IgD-negative memory B cell (primary cell): ENCODE results near the gene CASK. TPM values are rescaled to one million over a fixed set of nuclear protein-coding genes. Genes with fewer than 3 reads are reported as not detected.
A peak's percentile ranks its signal among the peaks of the same experiment; 100 is the strongest.
"Not testable (repeated sequence)": the region's sequence is repeated elsewhere in the genome, so short reads cannot be mapped to it uniquely, and the experiment has no call there.

ENCODE experiments used
- H3K27ac Mint-ChIP-seq, 3 donors: one replicate each; pipeline ENCODE4 v1.8.0; 2020 to 2022; ENCODE audit warnings: mild to moderate bottlenecking in 3 of 3, mixed read lengths in 3 of 3, moderate library complexity in 1 of 3
- H3K27me3 Mint-ChIP-seq: one replicate; pipeline ENCODE4 v1.8.0; 2021; ENCODE audit warnings: mixed read lengths
- H3K36me3 Mint-ChIP-seq: one replicate; pipeline ENCODE4 v1.8.0; 2020; ENCODE audit warnings: mild to moderate bottlenecking, mixed read lengths
- H3K4me1 Mint-ChIP-seq, 3 donors: one replicate each; pipeline ENCODE4 v1.8.0; 2020 to 2022; ENCODE audit warnings: mixed read lengths in 3 of 3, mild to moderate bottlenecking in 1 of 3
- H3K4me3 Mint-ChIP-seq, 4 donors: one replicate each; pipeline ENCODE4 v1.8.0; 2020 to 2022; ENCODE audit warnings: mild to moderate bottlenecking in 4 of 4, mixed read lengths in 4 of 4, moderate library complexity in 3 of 4
- H3K9me3 Mint-ChIP-seq, 3 donors: one replicate each; pipeline ENCODE4 v1.8.0; 2020 to 2021; ENCODE audit warnings: mixed read lengths in 3 of 3, mild to moderate bottlenecking in 1 of 3
- polyA plus RNA-seq: library from polyadenylated mRNA; unstranded; fragments of 300-500 nt; fragmentation: Illumina TruSeq; gene quantifications from one replicate; pipeline ENCODE4 v1.2.3, GENCODE V29; 2021

The CASK gene
- polyA plus RNA-seq, 1 donor from 2014 or later: 4.3 TPM

- H3K4me3 Mint-ChIP-seq: peak overlapping the region in 1 of 4 donors; percentile 1
- H3K9me3 Mint-ChIP-seq: no peaks in the 10 kb centered on the region
- no peaks in the 10 kb centered on the region for H3K36me3 Mint-ChIP-seq
- peaks cover 25 to 39% (median 28%) of the 10 kb centered on the region in 3 donors for H3K4me1 Mint-ChIP-seq
- peak overlapping the region in 1 of 3 donors; percentile 17 for H3K27ac Mint-ChIP-seq
- peaks cover 2% of the 10 kb centered on the region for H3K27me3 Mint-ChIP-seq
Measured at GRCh38 chrX:41692162-41692749, 231.1 kb downstream of the CASK start.

GRCh38 chrX:41689711-41690110 is 233.6 kb downstream of the CASK start:
- peaks cover 2% of the 10 kb centered on the region for H3K27me3 Mint-ChIP-seq
- H3K4me1 Mint-ChIP-seq: peaks cover 33 to 53% (median 36%) of the 10 kb centered on the region in 3 donors
- no peak overlapping the region for H3K4me3 Mint-ChIP-seq

GRCh38 chrX:41688835-41689234 is 234.5 kb downstream of the CASK start, which contains the start of gene GPR34:
TSS of gene GPR34 (plus strand) at chrX:41688973. CDS start at chrX:41695634, 6,661 bp downstream.
- Mint-ChIP-seq H3K36me3 (no peaks in the 10 kb centered on the region), H3K9me3 (no peaks in the 10 kb centered on the region), H3K27me3 (peaks cover 6% of the 10 kb centered on the region), H3K4me3 (peak within 1 kb of the TSS in 2 of 4 donors; percentile 63 to 73), H3K4me1 (peaks cover 31 to 55% (median 36%) of the 10 kb centered on the region in 3 donors), H3K27ac (no peak within 1 kb of the TSS)

More at GRCh38 chrX:41689711-41690110, 233.6 kb downstream of the CASK start:
- Mint-ChIP-seq H3K36me3 (no peaks in the 10 kb centered on the region), H3K27ac (no peak overlapping the region), H3K9me3 (no peaks in the 10 kb centered on the region)

GRCh38 chrX:41688156-41688555 is 235.2 kb downstream of the CASK start:
- H3K36me3 Mint-ChIP-seq: no peaks in the 10 kb centered on the region
- no peaks in the 10 kb centered on the region for H3K9me3 Mint-ChIP-seq
- H3K27ac Mint-ChIP-seq: no peak overlapping the region
- peaks cover 26 to 53% (median 32%) of the 10 kb centered on the region in 3 donors for H3K4me1 Mint-ChIP-seq
- H3K4me3 Mint-ChIP-seq: no peak overlapping the region
- H3K27me3 Mint-ChIP-seq: peaks cover 5% of the 10 kb centered on the region

- no peaks in the 10 kb centered on the region for H3K9me3 Mint-ChIP-seq
- no peak overlapping the region for H3K27ac Mint-ChIP-seq
- peaks cover 15 to 39% (median 26%) of the 10 kb centered on the region in 3 donors for H3K4me1 Mint-ChIP-seq
- H3K27me3 Mint-ChIP-seq: peaks cover 5% of the 10 kb centered on the region
- no peaks in the 10 kb centered on the region for H3K36me3 Mint-ChIP-seq
- no peak overlapping the region for H3K4me3 Mint-ChIP-seq
Measured at GRCh38 chrX:41686788-41687187, 236.6 kb downstream of the CASK start.

GRCh38 chrX:41684940-41685339 is 238.4 kb downstream of the CASK start:
- Mint-ChIP-seq H3K4me1 (peaks cover 15 to 34% (median 22%) of the 10 kb centered on the region in 3 donors), H3K36me3 (no peaks in the 10 kb centered on the region), H3K27me3 (peaks cover 5% of the 10 kb centered on the region), H3K27ac (no peak overlapping the region), H3K9me3 (no peaks in the 10 kb centered on the region), H3K4me3 (no peak overlapping the region)

GRCh38 chrX:41684138-41684537 is 239.2 kb downstream of the CASK start:
- no peaks in the 10 kb centered on the region for H3K36me3 Mint-ChIP-seq
- peaks cover 5% of the 10 kb centered on the region for H3K27me3 Mint-ChIP-seq
- H3K9me3 Mint-ChIP-seq: no peaks in the 10 kb centered on the region
- H3K4me1 Mint-ChIP-seq: peaks cover 15 to 34% (median 22%) of the 10 kb centered on the region in 3 donors
- no peak overlapping the region for H3K4me3 Mint-ChIP-seq
- no peak overlapping the region for H3K27ac Mint-ChIP-seq

- peak overlapping the region in 1 of 3 donors; percentile 9 for H3K27ac Mint-ChIP-seq
- peaks cover 6% of the 10 kb centered on the region for H3K36me3 Mint-ChIP-seq
- H3K4me1 Mint-ChIP-seq: peaks cover 4 to 8% (median 8%) of the 10 kb centered on the region in 3 donors
- no peaks in the 10 kb centered on the region for H3K27me3 Mint-ChIP-seq
- H3K4me3 Mint-ChIP-seq: peak overlapping the region in 1 of 4 donors; percentile 59
- H3K9me3 Mint-ChIP-seq: no peaks in the 10 kb centered on the region
Measured at GRCh38 chrX:41677183-41678060, 245.9 kb downstream of the CASK start.

GRCh38 chrX:41676361-41676760 is 247.0 kb downstream of the CASK start:
- not testable (repeated sequence) for H3K4me3 Mint-ChIP-seq, H3K27ac Mint-ChIP-seq, H3K9me3 Mint-ChIP-seq, H3K27me3 Mint-ChIP-seq, H3K36me3 Mint-ChIP-seq, H3K4me1 Mint-ChIP-seq

GRCh38 chrX:41672643-41673042 is 250.7 kb downstream of the CASK start:
- H3K36me3 Mint-ChIP-seq: peaks cover 10% of the 10 kb centered on the region
- H3K9me3 Mint-ChIP-seq: no peaks in the 10 kb centered on the region

GRCh38 chrX:41671082-41671481 is 252.3 kb downstream of the CASK start:
- no peaks in the 10 kb centered on the region for H3K27me3 Mint-ChIP-seq
- H3K9me3 Mint-ChIP-seq: no peaks in the 10 kb centered on the region
- H3K4me1 Mint-ChIP-seq: peaks cover 0 to 6% (median 4%) of the 10 kb centered on the region in 3 donors
- H3K27ac Mint-ChIP-seq: peak overlapping the region in 1 of 3 donors; percentile 48
- peaks cover 5% of the 10 kb centered on the region for H3K36me3 Mint-ChIP-seq
- H3K4me3 Mint-ChIP-seq: no peak overlapping the region

More at GRCh38 chrX:41672643-41673042, 250.7 kb downstream of the CASK start:
- Mint-ChIP-seq H3K27me3 (no peaks in the 10 kb centered on the region), H3K4me3 (no peak overlapping the region), H3K27ac (no peak overlapping the region), H3K4me1 (peaks cover 0 to 7% (median 4%) of the 10 kb centered on the region in 3 donors)

GRCh38 chrX:41670112-41670511 is 253.2 kb downstream of the CASK start:
- H3K27ac Mint-ChIP-seq: peak overlapping the region in 1 of 3 donors; percentile 1
- peaks cover 0 to 6% (median 4%) of the 10 kb centered on the region in 3 donors for H3K4me1 Mint-ChIP-seq
- peaks cover 6% of the 10 kb centered on the region for H3K36me3 Mint-ChIP-seq
- H3K9me3 Mint-ChIP-seq: no peaks in the 10 kb centered on the region
- H3K27me3 Mint-ChIP-seq: no peaks in the 10 kb centered on the region
- no peak overlapping the region for H3K4me3 Mint-ChIP-seq

- H3K36me3 Mint-ChIP-seq: peaks cover 7% of the 10 kb centered on the region
- H3K4me3 Mint-ChIP-seq: no peak overlapping the region
- peak overlapping the region in 1 of 3 donors; percentile 13 for H3K27ac Mint-ChIP-seq
Measured at GRCh38 chrX:41667631-41668030, 255.7 kb downstream of the CASK start.

GRCh38 chrX:41666251-41666650 is 257.1 kb downstream of the CASK start:
- Mint-ChIP-seq H3K4me1 (peaks cover 0 to 7% (median 4%) of the 10 kb centered on the region in 3 donors), H3K9me3 (no peaks in the 10 kb centered on the region), H3K4me3 (no peak overlapping the region), H3K27me3 (no peaks in the 10 kb centered on the region), H3K36me3 (peaks cover 7% of the 10 kb centered on the region), H3K27ac (no peak overlapping the region)

More at GRCh38 chrX:41667631-41668030, 255.7 kb downstream of the CASK start:
- H3K9me3 Mint-ChIP-seq: no peaks in the 10 kb centered on the region
- H3K27me3 Mint-ChIP-seq: no peaks in the 10 kb centered on the region
- H3K4me1 Mint-ChIP-seq: peaks cover 0 to 7% (median 4%) of the 10 kb centered on the region in 3 donors

- H3K27me3 Mint-ChIP-seq: no peaks in the 10 kb centered on the region
- H3K4me3 Mint-ChIP-seq: no peak overlapping the region
- peaks cover 0 to 7% (median 4%) of the 10 kb centered on the region in 3 donors for H3K4me1 Mint-ChIP-seq
- no peak overlapping the region for H3K27ac Mint-ChIP-seq
- peaks cover 7% of the 10 kb centered on the region for H3K36me3 Mint-ChIP-seq
- H3K9me3 Mint-ChIP-seq: no peaks in the 10 kb centered on the region
Measured at GRCh38 chrX:41665686-41666085, 257.7 kb downstream of the CASK start.
